T-helper 1 cell (primary cell): Measurements from ENCODE around the gene TAF7.
A peak's percentile ranks its signal among the peaks of the same experiment; 100 is the strongest.
"Not testable (repeated sequence)": the region's sequence is repeated elsewhere in the genome, so short reads cannot be mapped to it uniquely, and the experiment has no call there.

Experiments used
- DNase-seq, 5 donors: peaks; one replicate each; pipeline ENCODE4 v3.0.0-alpha.2; 2012 to 2020
- total RNA-seq, 4 donors: gene quantifications; one replicate each; lab custom pipeline; 2026; lab: John Stamatoyannopoulos, UW

Gene TAF7
- total RNA-seq: 184 to 193 (median 189) reads per million in 4 donors

DNA sequence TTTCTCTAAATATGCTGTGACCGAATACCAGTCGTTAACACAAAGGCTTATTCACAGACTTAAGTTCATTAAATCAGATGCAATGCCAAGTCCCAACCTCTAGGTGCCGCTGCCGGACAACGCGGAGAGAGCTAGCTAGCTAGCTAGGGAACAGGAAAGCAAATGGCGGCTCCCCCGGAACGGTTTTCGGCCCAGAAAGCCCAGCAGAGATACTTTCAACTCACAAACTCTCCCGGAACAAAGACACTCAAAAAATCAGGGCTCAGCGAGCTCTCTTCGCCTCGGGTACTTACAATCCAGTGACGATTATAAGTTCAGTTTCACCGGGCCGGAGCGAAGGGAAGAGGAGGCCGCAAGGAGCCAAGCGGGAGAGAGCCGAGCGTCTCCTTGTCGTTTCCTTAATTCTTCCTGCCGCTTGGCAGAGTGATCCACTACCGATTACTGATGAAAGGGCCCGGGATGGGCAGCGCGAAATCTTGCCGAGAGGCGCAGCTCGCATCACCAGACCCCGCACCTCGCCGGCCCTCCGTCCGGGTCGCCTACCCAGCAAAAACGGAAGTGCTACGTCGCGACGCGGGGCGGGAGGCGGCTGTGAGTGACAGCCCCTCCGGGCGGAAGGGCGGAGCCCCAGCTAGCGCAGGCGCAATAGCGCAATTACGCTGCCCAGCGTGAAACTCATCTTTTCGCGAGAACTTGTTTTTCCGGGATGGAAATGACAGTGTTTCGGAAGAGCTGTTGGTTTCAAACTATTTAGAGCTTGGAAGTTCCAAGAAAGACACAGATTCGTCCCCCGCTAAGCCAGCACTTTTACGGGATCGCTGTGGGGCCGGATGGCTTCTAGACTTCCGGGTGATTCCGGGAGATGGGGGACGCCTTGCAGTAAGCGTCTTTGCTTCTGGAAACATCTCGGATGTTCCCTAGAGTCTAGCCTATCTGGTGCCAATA is at the start of gene TAF7:
Gene TAF7 (minus strand): TSS at position 560 of the 945 bp plus-strand sequence. CDS start 740 bp downstream, outside the sequence.
- DNase-seq: peak; percentile 85 to 93 (median 89)

GRCh38 chr5:141366016-141366896 is 45.7 kb upstream of the TAF7 start:
- DNase-seq: no peak

GRCh38 chr5:141363952-141364660 is 43.5 kb upstream of the TAF7 start, which contains the start of gene PCDHGA5:
TSS of gene PCDHGA5 (plus strand) at chr5:141364162. CDS start at chr5:141364331, 169 bp downstream.
- DNase-seq: no peak

DNA sequence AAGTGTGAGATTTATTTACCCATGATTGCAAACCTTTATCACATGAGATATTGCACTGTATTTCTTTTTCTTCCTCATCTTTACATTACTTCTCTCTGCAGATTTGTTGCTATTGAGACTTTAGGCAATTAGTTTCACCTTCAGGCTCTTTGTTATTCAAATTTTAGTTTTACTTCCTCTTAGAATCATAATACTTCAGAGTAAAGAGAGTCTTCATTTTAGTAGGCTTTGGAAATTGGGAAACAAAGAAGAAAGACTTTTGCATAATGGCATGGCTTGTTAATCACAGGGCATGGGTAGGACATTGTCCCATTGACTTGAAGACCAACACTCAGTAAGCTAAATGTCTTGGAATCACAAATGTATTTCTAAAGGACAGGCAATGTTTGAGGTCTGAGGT is 42.1 kb upstream of the TAF7 start:
- DNase-seq: no peak

- DNase-seq: no peak
Observed at GRCh38 chr5:141360685-141361084, 40.1 kb upstream of the TAF7 start.

GRCh38 chr5:141359790-141360426 is 39.3 kb upstream of the TAF7 start, which contains the start of gene PCDHGB2:
TSS of gene PCDHGB2 (plus strand) at chr5:141359994. CDS start at chr5:141360136, 142 bp downstream.
- peak in 1 of 5 donors; percentile 7 for DNase-seq

DNA sequence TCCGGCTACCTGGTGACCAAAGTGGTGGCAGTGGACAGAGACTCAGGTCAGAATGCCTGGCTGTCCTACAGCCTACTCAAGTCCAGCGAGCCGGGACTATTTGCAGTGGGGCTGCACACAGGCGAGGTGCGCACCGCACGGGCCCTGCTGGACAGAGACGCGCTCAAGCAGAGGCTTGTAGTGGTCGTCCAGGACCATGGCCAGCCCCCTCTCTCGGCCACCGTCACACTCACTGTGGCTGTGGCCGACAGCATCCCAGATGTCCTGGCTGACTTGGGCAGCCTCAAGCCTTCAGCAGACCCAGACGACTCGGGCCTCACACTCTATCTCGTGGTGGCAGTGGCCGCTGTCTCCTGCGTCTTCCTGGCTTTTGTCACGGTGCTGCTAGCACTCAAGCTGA is 36.4 kb upstream of the TAF7 start:
- no peak for DNase-seq

- no peak for DNase-seq
Observed at GRCh38 chr5:141356133-141356532, 35.5 kb upstream of the TAF7 start.

DNA sequence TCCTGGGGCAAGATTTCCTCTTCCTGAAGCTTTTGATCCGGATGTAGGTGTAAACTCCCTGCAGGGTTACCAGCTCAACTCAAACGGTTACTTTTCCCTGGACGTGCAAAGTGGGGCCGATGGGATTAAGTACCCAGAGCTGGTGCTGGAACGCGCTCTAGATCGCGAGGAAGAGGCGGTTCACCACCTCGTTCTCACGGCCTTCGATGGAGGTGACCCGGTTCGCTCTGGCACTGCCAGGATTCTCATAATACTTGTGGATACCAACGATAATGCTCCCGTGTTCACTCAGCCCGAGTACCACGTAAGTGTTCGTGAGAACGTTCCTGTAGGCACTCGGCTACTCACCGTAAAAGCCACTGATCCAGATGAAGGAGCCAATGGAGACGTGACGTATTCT is 35.1 kb upstream of the TAF7 start:
- no peak for DNase-seq

- DNase-seq: no peak
Observed at GRCh38 chr5:141354900-141355469, 34.4 kb upstream of the TAF7 start, which contains the start of gene PCDHGA4. TSS of gene PCDHGA4 (plus strand) at chr5:141355021. CDS start at chr5:141355108, 87 bp downstream.

- DNase-seq: no peak
Observed at GRCh38 chr5:141351591-141351990, 31.0 kb upstream of the TAF7 start.

DNA sequence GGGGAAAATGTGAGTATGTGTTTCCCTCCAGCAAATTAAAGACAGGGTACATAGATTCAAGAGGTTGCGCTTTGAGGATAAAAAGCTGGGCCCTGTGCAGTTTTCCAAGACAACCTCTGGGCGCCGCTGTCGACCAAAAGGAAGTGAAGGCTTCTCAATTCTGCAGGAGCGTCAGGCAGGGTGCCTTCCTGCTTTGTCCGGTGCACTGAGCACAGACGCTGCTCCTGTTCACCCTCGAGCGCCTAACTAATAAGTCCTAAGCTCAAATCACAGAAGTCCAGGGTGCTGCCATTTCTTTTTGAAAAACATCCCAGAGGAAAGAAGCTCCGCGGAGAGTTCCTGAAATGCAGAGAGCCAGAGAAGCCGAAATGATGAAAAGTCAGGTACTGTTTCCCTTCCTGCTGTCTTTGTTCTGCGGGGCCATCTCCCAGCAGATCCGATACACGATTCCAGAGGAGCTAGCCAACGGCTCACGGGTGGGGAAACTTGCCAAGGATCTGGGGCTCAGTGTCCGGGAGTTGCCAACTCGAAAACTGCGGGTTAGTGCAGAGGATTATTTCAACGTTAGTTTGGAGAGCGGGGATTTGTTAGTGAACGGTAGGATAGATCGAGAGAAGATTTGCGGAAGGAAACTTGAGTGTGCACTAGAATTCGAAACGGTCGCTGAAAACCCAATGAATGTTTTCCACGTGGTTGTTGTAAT is 29.5 kb upstream of the TAF7 start, which contains the start of gene PCDHGB1:
Gene PCDHGB1 (plus strand): TSS at position 183 of the 703 bp plus-strand sequence. CDS start 162 bp downstream, at position 345.
- DNase-seq: peak in 2 of 5 donors; percentile 19 to 25

GRCh38 chr5:141346017-141346416 is 25.4 kb upstream of the TAF7 start:
- not testable (repeated sequence) for DNase-seq

GRCh38 chr5:141345327-141345726 is 24.7 kb upstream of the TAF7 start:
- DNase-seq: no peak

DNA sequence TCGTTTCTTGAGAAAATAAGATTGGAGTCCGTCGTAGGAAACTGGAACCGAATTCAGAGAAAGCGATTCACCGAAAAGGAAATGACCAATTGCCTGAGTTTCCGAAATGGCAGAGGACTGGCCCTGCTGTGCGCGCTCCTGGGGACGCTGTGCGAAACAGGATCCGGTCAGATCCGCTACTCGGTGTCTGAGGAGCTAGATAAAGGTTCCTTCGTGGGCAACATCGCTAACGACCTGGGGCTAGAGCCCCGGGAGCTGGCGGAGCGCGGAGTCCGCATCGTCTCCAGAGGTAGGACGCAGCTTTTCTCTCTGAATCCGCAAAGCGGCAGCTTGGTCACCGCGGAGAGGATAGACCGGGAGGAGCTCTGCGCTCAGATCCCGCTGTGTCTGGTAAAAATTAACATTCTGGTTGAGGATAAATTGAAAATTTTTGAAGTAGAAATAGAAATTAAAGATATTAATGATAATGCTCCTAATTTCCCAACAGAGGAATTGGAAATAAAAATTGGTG is 23.4 kb upstream of the TAF7 start:
- no peak for DNase-seq

DNA sequence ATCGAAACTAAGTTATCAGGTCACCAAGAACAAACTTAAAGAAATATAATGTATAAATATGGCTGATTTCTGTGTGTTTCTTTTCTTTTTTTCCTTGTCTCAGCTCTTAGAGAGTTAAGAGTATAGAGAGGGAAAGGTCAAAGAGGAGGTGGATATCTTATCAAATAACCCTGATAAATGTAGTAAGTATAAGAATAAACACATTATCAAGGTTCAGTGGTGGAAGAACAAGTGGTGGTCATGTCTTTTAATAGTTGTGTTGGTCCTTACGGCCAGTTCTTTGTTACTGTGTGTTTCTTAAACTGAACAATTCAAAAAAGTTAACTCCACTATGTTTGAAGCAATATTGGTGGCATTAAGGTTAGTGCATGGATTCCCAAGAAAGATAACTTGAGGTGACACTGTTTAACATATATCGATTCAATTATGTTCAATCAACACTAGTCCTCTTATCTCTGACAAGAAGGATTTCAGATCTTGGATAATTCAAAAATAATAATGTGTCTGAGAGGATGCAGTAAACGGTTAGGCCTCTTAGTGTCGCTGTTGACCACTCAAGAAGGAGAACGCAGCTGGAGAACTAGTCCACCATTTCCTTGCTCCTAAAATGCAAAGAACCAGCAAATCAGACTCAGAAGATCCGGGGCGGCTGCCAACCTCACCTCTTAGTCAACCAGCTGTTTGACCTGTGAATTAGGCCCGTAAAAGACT is 22.8 kb upstream of the TAF7 start, which contains the start of gene PCDHGA3:
Gene PCDHGA3 (plus strand): TSS at position 588 of the 711 bp plus-strand sequence. CDS start 205 bp downstream, outside the sequence.
- peak in 1 of 5 donors; percentile 14 for DNase-seq

DNA sequence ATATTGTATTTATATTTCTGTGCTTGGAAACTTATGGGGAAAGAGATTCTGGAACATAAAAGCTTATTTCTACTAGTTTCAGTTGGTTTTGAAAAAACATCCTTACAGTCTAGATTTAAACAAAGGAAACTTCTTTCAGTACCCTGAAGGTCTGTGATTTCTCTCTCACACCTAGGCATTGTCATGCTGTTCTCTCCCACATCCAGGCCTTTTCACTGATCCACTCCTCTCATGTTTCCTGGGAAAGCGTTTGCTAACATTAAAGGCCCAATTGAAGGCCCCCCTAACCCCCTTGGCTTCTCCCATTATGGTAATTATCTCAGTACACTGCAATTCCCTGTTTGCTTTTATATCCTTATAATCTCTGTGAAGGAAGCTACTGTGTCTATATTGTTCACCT is 22.2 kb upstream of the TAF7 start:
- DNase-seq: no peak

- DNase-seq: not testable (repeated sequence)
Observed at GRCh38 chr5:141340781-141341354, 20.3 kb upstream of the TAF7 start.
